Measurements from ENCODE around the gene NFKBIL1. TPM values are rescaled to one million over a fixed set of nuclear protein-coding genes. Genes with fewer than 3 reads are reported as not detected.

NFKBIL1 gene
- total RNA-seq, 1 experiment from 2014 or later, result 19.5 TPM

DNA sequence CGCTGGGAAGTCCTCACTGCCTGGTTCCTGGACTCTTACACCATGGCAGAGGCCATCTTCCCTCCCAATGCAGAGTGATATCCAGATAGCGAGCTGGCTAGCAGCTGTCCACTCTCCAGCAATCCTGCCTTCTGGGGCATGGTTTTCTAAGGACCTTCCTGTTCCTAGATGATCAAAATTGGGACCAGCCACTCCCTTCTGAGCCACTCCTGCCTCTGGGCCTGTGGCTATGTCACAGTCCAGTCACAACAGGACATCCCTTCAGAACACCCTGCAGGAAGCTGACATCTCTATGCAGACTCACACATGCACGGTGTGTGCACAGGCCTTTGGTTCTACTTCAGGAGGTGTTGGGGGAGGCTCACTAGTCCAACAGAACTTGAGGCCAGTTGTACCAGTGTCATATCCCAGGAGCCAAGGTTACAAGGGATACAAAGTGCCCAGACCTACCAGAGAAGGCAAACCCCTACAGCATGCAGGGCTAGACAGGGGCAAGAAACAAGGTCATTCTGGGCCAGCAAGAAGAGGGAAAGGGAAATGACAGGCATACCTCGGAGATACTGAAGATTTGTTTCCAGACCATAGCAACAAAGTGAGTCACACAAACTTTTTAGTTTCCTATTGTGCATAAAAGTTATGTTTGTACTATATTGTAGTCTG is 21.3 kb upstream of the NFKBIL1 start:
- CTCF ChIA-PET, result interaction anchor here (1.0 kb wide), 1 partner anchor 84 kb away, joined by 4 read pairs; no protein-coding TSS in a partner anchor
- no peak overlapping the region for H3K4me3 Mint-ChIP-seq
- TF ChIP-seq E2F5 (CRISPR knock-in tag; IDR thresholded peaks at IDR 0.05) (no peak), ZNF232 (CRISPR knock-in tag; IDR thresholded peaks at IDR 0.05) (no peak)
- peaks cover 26% of the 10 kb centered on the region for H3K4me1 Mint-ChIP-seq
- H3K27ac Mint-ChIP-seq, result no peak overlapping the region
- DNase-seq (ENCODE audit: low spot score) (no peak), ATAC-seq (no peak)
- H3K9me3 Mint-ChIP-seq, result no peaks in the 10 kb centered on the region
- H3K27me3 Mint-ChIP-seq (ENCODE audit: low read depth), result no peaks in the 10 kb centered on the region
- POLR2A ChIA-PET, result interaction anchor here (0.6 kb wide), 1 partner anchor 69 kb away, joined by 3 read pairs; no protein-coding TSS in a partner anchor
- H3K36me3 Mint-ChIP-seq, result peaks cover 16% of the 10 kb centered on the region

- CTCF ChIA-PET, result interaction anchor here (0.6 to 1.9 kb wide), 8 partner anchors 10 to 667 kb away, joined by 3 to 6 read pairs (median 4); partner anchors contain the start of gene MICB
- no peaks in the 10 kb centered on the region for H3K9me3 Mint-ChIP-seq
- peak overlapping the region; percentile 93 for H3K27ac Mint-ChIP-seq
- DNase-seq (ENCODE audit: low spot score) (no peak), ATAC-seq (peak; percentile 13)
- H3K4me1 Mint-ChIP-seq, result peaks cover 32% of the 10 kb centered on the region
- H3K27me3 Mint-ChIP-seq (ENCODE audit: low read depth), result no peaks in the 10 kb centered on the region
- TF ChIP-seq PREB (CRISPR knock-in tag; IDR thresholded peaks at IDR 0.05; ENCODE audit: borderline replicate concordance), result no peak
- TF ChIP-seq GTF2I (CRISPR knock-in tag; conservative IDR thresholded peaks at IDR 0.05), result no peak
- no peak for TF ChIP-seq CBFB (CRISPR knock-in tag; IDR thresholded peaks at IDR 0.05; ENCODE audit: low read depth)
- TF ChIP-seq ZSCAN18 (CRISPR knock-in tag; IDR thresholded peaks at IDR 0.05), result no peak
- H3K4me3 Mint-ChIP-seq, result no peak overlapping the region
- POLR2A ChIA-PET, result interaction anchor here (1.9 to 2.2 kb wide), 4 partner anchors 12 to 31 kb away, joined by 8 to 17 read pairs (median 11); partner anchors contain the start of genes ATP6V1G2, DDX39B, MICB and NFKBIL1
- peaks cover 37% of the 10 kb centered on the region for H3K36me3 Mint-ChIP-seq
Measured at GRCh38 chr6:31528307-31528777, 19.1 kb upstream of the NFKBIL1 start.

DNA sequence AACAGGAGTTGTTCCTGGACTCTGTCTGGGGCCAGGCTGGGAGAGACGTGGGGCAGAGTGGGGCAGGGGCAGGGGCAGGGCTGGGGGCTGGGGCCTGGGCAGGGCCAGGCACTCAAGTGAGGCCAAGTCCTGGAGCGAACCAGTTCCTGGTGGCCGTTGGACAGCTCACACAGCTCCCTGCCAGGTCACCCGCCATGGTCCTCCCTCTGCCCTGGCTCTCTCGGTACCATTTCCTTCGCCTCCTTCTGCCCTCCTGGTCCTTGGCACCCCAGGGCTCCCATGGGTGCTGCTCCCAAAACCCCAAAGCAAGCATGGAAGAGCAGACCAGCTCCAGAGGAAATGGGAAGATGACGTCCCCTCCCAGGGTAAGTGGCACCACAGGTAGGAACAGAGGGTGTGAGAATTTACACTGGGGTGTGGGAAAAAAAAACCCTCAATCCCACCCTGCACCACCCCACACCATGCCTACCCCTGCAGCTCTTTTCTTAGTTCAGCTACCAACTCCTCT is 18.5 kb upstream of the NFKBIL1 start, which contains the start of gene MCCD1:
Gene MCCD1, plus strand, starts transcription at position 142 of the 508 bp plus-strand sequence. Its CDS starts 53 bp downstream, at position 195.
- Mint-ChIP-seq H3K27me3 (ENCODE audit: low read depth) (no peaks in the 10 kb centered on the region), H3K27ac (peak within 1 kb of the TSS; percentile 93), H3K9me3 (no peaks in the 10 kb centered on the region), H3K4me1 (peaks cover 36% of the 10 kb centered on the region), H3K36me3 (peaks cover 42% of the 10 kb centered on the region), H3K4me3 (no peak within 1 kb of the TSS)
- DNase-seq (ENCODE audit: low spot score), result no peak
- POLR2A ChIA-PET, result interaction anchor here (1.9 to 2.2 kb wide), 4 partner anchors 12 to 31 kb away, joined by 8 to 17 read pairs (median 11); partner anchors contain the start of genes ATP6V1G2, DDX39B, MICB and NFKBIL1
- CTCF ChIA-PET, result interaction anchor here (0.7 to 1.9 kb wide), 10 partner anchors 10 to 86 kb away, joined by 3 to 10 read pairs (median 4); partner anchors contain the start of genes ATP6V1G2 and MICB
- peak; percentile 55 for ATAC-seq
- no peak for TF ChIP-seq MYBL2 (CRISPR knock-in tag; IDR thresholded peaks at IDR 0.05)
- no peak for TF ChIP-seq ESRRA (CRISPR knock-in tag; IDR thresholded peaks at IDR 0.05; ENCODE audit: borderline replicate concordance)
- TF ChIP-seq ZNF671 (CRISPR knock-in tag; IDR thresholded peaks at IDR 0.05), result peak; percentile 87; the same call in 1 of the 2 replicates
- no peak for TF ChIP-seq ZNF232 (CRISPR knock-in tag; IDR thresholded peaks at IDR 0.05)
- TF ChIP-seq FOXP1 (CRISPR knock-in tag; IDR thresholded peaks at IDR 0.05; ENCODE audit: borderline replicate concordance), result no peak
- no peak; the same call in 1 of the 2 replicates for TF ChIP-seq ERG (CRISPR knock-in tag; IDR thresholded peaks at IDR 0.05)
- no peak for TF ChIP-seq TP53 (CRISPR knock-in tag; IDR thresholded peaks at IDR 0.05)
- no peak for TF ChIP-seq JUN (CRISPR knock-in tag; IDR thresholded peaks at IDR 0.05)
- peak; percentile 60; the same call in 1 of the 2 replicates for TF ChIP-seq ZNF423 (CRISPR knock-in tag; IDR thresholded peaks at IDR 0.05)
- TF ChIP-seq ZNF121 (CRISPR knock-in tag; IDR thresholded peaks at IDR 0.05), result no peak
- TF ChIP-seq HMGXB4 (CRISPR knock-in tag; IDR thresholded peaks at IDR 0.05), result no peak
- TF ChIP-seq ARID4B (CRISPR knock-in tag; IDR thresholded peaks at IDR 0.05; ENCODE audit: borderline replicate concordance), result no peak
